SK-N-SH (cell line): Measurements from ENCODE around the gene PON3. TPM values are rescaled to one million over a fixed set of nuclear protein-coding genes. Genes with fewer than 3 reads are reported as not detected.
A peak's percentile ranks its signal among the peaks of the same experiment; 100 is the strongest.

Experiments used
- CTCF ChIA-PET: fragments of 300-600, 350-600 bp; formaldehyde crosslinking; extraction: SDS; loops from one replicate; lab custom pipeline; 2021; lab: Yijun Ruan, JAX
- POLR2A ChIA-PET: fragments of 350-600 bp; sonication (Branson Sonifier 250); formaldehyde crosslinking; extraction: SDS; loops from one replicate; lab custom pipeline; 2020; ENCODE audit warnings: antibody characterized with exemption, inconsistent platforms; lab: Yijun Ruan, JAX
- DNase-seq: peaks from one replicate; pipeline ENCODE4 v3.0.0; 2012
- H2AFZ ChIP-seq: fragments of 200-600 bp; sonication (generic); 2 replicates; pipeline ENCODE4 v1.8.1; 2016; ENCODE audit warnings: antibody characterized with exemption, mild to moderate bottlenecking, low read depth
- H3F3A ChIP-seq: fragments of 200-600 bp; sonication (generic); replicated peaks from 2 replicates; pipeline ENCODE3; 2016; ENCODE audit warnings: antibody characterized with exemption, mild to moderate bottlenecking; ENCODE audit not compliant: insufficient read depth
- H3K27ac ChIP-seq, 2 experiments: fragments of 200-500 bp in 1 of 2; fragments of 200-600 bp in 1 of 2; sonication (Bioruptor generic) in 1 of 2; sonication (generic), shearing (Covaris generic) in 1 of 2; 2 replicates each; pipeline versions ENCODE4 v1.5.1 to v1.6.1; 2014 to 2016; ENCODE audit warnings: low read depth in 2 of 2, inconsistent platforms in 1 of 2, low read length in 1 of 2, mild to moderate bottlenecking in 1 of 2, mixed read lengths in 1 of 2
- H3K27me3 ChIP-seq: fragments of 200-600 bp; sonication (generic), shearing (Covaris generic); 2 replicates; pipeline ENCODE4 v1.6.1; 2016; ENCODE audit warnings: mixed run types; ENCODE audit not compliant: insufficient read depth
- H3K36me3 ChIP-seq, 2 experiments: fragments of 200-500 bp in 1 of 2; fragments of 200-600 bp in 1 of 2; sonication (Bioruptor generic) in 1 of 2; sonication (generic) in 1 of 2; replicated peaks in 1 of 2; 2 replicates each; pipeline versions ENCODE3 to v1.5.1; 2014 to 2016; ENCODE audit warnings: low read length in 1 of 2, mild to moderate bottlenecking in 1 of 2; ENCODE audit not compliant: insufficient read depth in 2 of 2, control insufficient read depth in 1 of 2
- H3K4me1 ChIP-seq, 2 experiments: fragments of 200-500 bp in 1 of 2; fragments of 200-600 bp in 1 of 2; sonication (Bioruptor generic) in 1 of 2; sonication (generic), shearing (Covaris generic) in 1 of 2; 2 replicates each; pipeline versions ENCODE4 v1.5.1 to v1.6.1; 2014 to 2016; ENCODE audit warnings: low read depth in 1 of 2, low read length in 1 of 2, mixed run types in 1 of 2; ENCODE audit not compliant: insufficient read depth in 2 of 2, control insufficient read depth in 1 of 2
- H3K4me2 ChIP-seq: fragments of 200-600 bp; sonication (generic), shearing (Covaris generic); 2 replicates; pipeline ENCODE4 v1.6.1; 2017; ENCODE audit warnings: mixed run types
- H3K4me3 ChIP-seq, 2 experiments: fragments of 200-500 bp in 1 of 2; fragments of 200-600 bp in 1 of 2; sonication (Bioruptor generic) in 1 of 2; sonication (generic), shearing (Covaris generic) in 1 of 2; 2 replicates each; pipeline versions ENCODE4 v1.5.1 to v1.8.1; 2014 to 2016; ENCODE audit warnings: low read depth in 2 of 2, inconsistent platforms in 1 of 2, low read length in 1 of 2, mild to moderate bottlenecking in 1 of 2, mixed read lengths in 1 of 2, moderate library complexity in 1 of 2
- H3K79me2 ChIP-seq: fragments of 200-600 bp; sonication (generic); 2 replicates; pipeline ENCODE4 v1.8.1; 2017; ENCODE audit warnings: mild to moderate bottlenecking; ENCODE audit not compliant: insufficient read depth
- H3K9ac ChIP-seq: fragments of 200-600 bp; sonication (generic); 2 replicates; pipeline ENCODE4 v1.6.1; 2017; ENCODE audit warnings: mixed run types
- H3K9me2 ChIP-seq: fragments of 200-600 bp; sonication (generic); 2 replicates; pipeline ENCODE4 v1.6.1; 2017; ENCODE audit warnings: mixed run types
- H3K9me3 ChIP-seq: fragments of 200-600 bp; sonication (generic); 2 replicates; pipeline ENCODE4 v1.6.1; 2017; ENCODE audit warnings: mixed run types, mild to moderate bottlenecking, moderate library complexity
- H4K20me1 ChIP-seq: fragments of 200-600 bp; sonication (generic); 2 replicates; pipeline ENCODE4 v1.6.1; 2017; ENCODE audit warnings: mild to moderate bottlenecking, mixed run types; ENCODE audit not compliant: insufficient read depth
- FOSL2 ChIP-seq: IDR thresholded peaks from 2 replicates; pipeline ENCODE4 v1.4.0; 2012; ENCODE audit warnings: low read depth, mild to moderate bottlenecking, moderate library complexity, borderline replicate concordance
- JUND ChIP-seq: IDR thresholded peaks from 2 replicates; pipeline ENCODE4 v1.4.0; 2012
- MEF2A ChIP-seq: IDR thresholded peaks from 2 replicates; pipeline ENCODE4 v1.4.0; 2012; ENCODE audit warnings: low read depth, borderline replicate concordance
- RFX5 ChIP-seq: IDR thresholded peaks from 2 replicates; pipeline ENCODE4 v1.6.1; 2012; ENCODE audit warnings: mild to moderate bottlenecking, improper control_type of control experiment, low read length
- RXRA ChIP-seq: IDR thresholded peaks from 2 replicates; pipeline ENCODE4 v1.4.0; 2012; ENCODE audit warnings: low read depth, mild to moderate bottlenecking, borderline replicate concordance
- YY1 ChIP-seq: IDR thresholded peaks from 2 replicates; pipeline ENCODE4 v1.4.0; 2012; ENCODE audit warnings: low read depth, mild to moderate bottlenecking
- WGBS: methylation state at CpG from one replicate; pipeline ENCODE4 v1.1.6; 2017; ENCODE audit warnings: low lambda C conversion rate; 5-methylcytosine and 5-hydroxymethylcytosine counted together
- polyA plus RNA-seq, 3 experiments: library from polyadenylated mRNA; depleted of rRNA; stranded (reverse); fragments of >200 nt; gene quantifications; 2 replicates each; pipeline ENCODE4 v1.2.3, GENCODE V29; 2012
- TF ChIP-seq, protein P1 (sequence below): fragments of 150-350 bp; IDR thresholded peaks from 2 replicates; pipeline ENCODE4 v1.6.1; 2016; ENCODE audit warnings: mild to moderate bottlenecking, low read depth, low read length
- TF ChIP-seq, protein P2 (sequence below): fragments of 150-350 bp; IDR thresholded peaks from 2 replicates; pipeline ENCODE4 v1.6.1; 2017; ENCODE audit warnings: antibody characterized with exemption, low read length, low read depth, borderline replicate concordance

The PON3 gene
- polyA plus RNA-seq, 1 of the 3 experiments (the other 2 are of a cell fraction): not detected

DNA sequence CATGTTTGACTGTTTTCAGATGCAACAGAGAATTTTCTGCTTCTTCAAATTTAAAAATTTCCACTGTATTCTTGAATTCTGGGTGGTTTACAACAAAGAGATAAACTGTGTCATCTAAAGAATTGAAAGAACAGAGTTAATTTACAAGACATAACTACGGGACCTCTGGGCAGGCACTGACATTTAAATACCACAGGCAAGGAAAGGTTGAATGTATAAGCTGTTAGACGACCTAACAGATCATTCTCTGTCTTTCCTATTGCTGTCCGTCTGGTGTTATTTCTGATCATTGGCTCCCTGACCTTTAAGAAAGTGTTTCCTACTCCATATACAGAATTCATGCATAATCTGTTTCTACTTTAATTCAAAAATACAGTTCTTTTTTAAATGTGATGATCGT lies 15.5 kb upstream of the PON3 start:
- DNase-seq: no peak
- Histone ChIP-seq H3K79me2 (no peaks in the 10 kb centered on the region), H3K4me1 (no peaks in the 10 kb centered on the region), H3K27ac (no peak overlapping the region), H4K20me1 (no peaks in the 10 kb centered on the region), H3K36me3 (peaks cover 60 to 72% of the 10 kb centered on the region in 2 experiments), H3K9ac (no peak overlapping the region), H3F3A (peaks cover 3% of the 10 kb centered on the region), H3K4me2 (no peak overlapping the region), H3K9me2 (no peaks in the 10 kb centered on the region), H2AFZ (no peak overlapping the region)
- WGBS: 88% methylated on average over 4 of the region's 4 CpGs
- POLR2A ChIA-PET: no interaction called here
- CTCF ChIA-PET: interaction anchor here (0.7 to 1.3 kb wide), 3 partner anchors 19 to 65 kb away, joined by 3 to 4 read pairs (median 3); no protein-coding TSS in a partner anchor
- TF ChIP-seq FOSL2 (no peak), RXRA (no peak), YY1 (no peak), RFX5 (no peak)
- TF ChIP-seq, protein P1, sequence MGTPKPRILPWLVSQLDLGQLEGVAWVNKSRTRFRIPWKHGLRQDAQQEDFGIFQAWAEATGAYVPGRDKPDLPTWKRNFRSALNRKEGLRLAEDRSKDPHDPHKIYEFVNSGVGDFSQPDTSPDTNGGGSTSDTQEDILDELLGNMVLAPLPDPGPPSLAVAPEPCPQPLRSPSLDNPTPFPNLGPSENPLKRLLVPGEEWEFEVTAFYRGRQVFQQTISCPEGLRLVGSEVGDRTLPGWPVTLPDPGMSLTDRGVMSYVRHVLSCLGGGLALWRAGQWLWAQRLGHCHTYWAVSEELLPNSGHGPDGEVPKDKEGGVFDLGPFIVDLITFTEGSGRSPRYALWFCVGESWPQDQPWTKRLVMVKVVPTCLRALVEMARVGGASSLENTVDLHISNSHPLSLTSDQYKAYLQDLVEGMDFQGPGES: no peak
- TF ChIP-seq, all 33 proteins: peak for 0
- Histone ChIP-seq H3K9me3 (no peaks in the 10 kb centered on the region), H3K27me3 (no peaks in the 10 kb centered on the region), H3K4me3 (no peak overlapping the region)

DNA sequence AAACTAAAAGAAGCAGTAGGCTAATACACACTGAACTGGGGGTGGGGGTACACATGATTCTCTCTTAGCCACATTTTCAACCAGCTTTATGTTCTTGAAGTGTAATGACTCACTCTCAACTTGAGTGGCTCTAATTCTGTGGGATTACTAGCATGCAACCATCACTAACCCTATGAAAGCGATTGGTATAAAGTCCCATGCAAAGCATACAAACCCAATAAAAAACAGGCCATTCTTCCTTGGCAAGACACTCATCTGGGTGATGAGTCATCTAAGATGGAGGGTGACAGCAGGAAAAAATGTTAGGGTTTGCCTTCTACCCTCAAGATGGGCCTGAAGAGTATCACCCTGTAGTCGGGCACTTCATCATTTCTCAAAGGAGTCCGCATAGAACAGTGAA lies 14.9 kb upstream of the PON3 start:
- WGBS: 85% methylated on average over 3 of the region's 3 CpGs
- POLR2A ChIA-PET: no interaction called here
- CTCF ChIA-PET: interaction anchor here (0.6 to 1.2 kb wide), 2 partner anchors 9 to 1864 kb away, joined by 3 read pairs; no protein-coding TSS in a partner anchor

DNA sequence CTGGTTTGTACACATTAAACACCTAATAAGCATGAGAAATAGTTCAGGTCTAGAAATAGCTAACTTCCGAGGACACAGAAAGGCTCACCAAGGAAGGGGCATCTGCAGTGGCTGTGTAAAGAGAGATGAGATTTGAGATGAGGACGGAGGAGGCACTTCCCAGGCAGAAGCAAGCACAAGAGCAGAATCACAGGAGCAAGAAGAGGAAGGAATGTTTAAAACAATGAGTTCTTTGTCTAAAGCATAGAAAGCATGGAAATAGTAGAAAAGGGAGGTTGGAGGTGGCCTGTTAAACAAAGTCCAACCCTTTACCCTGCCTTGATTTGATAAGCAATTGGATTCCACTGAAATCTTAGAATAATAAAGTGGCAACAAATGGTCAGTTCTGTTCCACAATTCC lies 11.6 kb upstream of the PON3 start:
- Histone ChIP-seq H3K4me2 (no peak overlapping the region), H3K9me3 (no peaks in the 10 kb centered on the region), H3K27ac (no peak overlapping the region), H3K9ac (no peak overlapping the region), H2AFZ (no peak overlapping the region), H3K4me3 (no peak overlapping the region), H4K20me1 (no peaks in the 10 kb centered on the region), H3K36me3 (peaks cover 74 to 76% of the 10 kb centered on the region in 2 experiments), H3K9me2 (no peaks in the 10 kb centered on the region), H3K4me1 (no peaks in the 10 kb centered on the region), H3K79me2 (no peaks in the 10 kb centered on the region), H3F3A (peaks cover 3% of the 10 kb centered on the region), H3K27me3 (no peaks in the 10 kb centered on the region)
- no peak for DNase-seq
- CTCF ChIA-PET: interaction anchor here (1.0 to 2.7 kb wide), 3 partner anchors 10 to 11 kb away, joined by 3 to 8 read pairs (median 4); partner anchors contain the start of gene PON3
- no peak for TF ChIP-seq MEF2A
- 82% methylated on average over 2 of the region's 2 CpGs for WGBS
- POLR2A ChIA-PET: no interaction called here

More for the DNA sequence above, 14.9 kb upstream of the PON3 start:
- Histone ChIP-seq H3K4me1 (no peaks in the 10 kb centered on the region), H3K36me3 (peaks cover 67 to 78% of the 10 kb centered on the region in 2 experiments), H3K9me3 (no peaks in the 10 kb centered on the region), H3F3A (peaks cover 3% of the 10 kb centered on the region), H3K27ac (no peak overlapping the region), H3K79me2 (no peaks in the 10 kb centered on the region), H4K20me1 (no peaks in the 10 kb centered on the region), H3K9me2 (no peaks in the 10 kb centered on the region), H3K9ac (no peak overlapping the region), H3K27me3 (no peaks in the 10 kb centered on the region), H3K4me3 (no peak overlapping the region), H2AFZ (no peak overlapping the region), H3K4me2 (no peak overlapping the region)
- TF ChIP-seq, protein P2, sequence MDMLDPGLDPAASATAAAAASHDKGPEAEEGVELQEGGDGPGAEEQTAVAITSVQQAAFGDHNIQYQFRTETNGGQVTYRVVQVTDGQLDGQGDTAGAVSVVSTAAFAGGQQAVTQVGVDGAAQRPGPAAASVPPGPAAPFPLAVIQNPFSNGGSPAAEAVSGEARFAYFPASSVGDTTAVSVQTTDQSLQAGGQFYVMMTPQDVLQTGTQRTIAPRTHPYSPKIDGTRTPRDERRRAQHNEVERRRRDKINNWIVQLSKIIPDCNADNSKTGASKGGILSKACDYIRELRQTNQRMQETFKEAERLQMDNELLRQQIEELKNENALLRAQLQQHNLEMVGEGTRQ: no peak
- peak; percentile 47; the same call in 1 of the 2 replicates for TF ChIP-seq FOSL2
- TF ChIP-seq JUND: 0 out of 2 replicates have a peak, but pooled peaks have one; percentile 47
- no peak for DNase-seq
